OCI-M2 (cell line): ENCODE measurements around the gene SLC9A6.

Experiments used
- DNase-seq: peaks from one replicate; lab custom pipeline; 2025; ENCODE audit not compliant: unreplicated experiment; lab: John Stamatoyannopoulos, UW

Gene SLC9A6

DNA sequence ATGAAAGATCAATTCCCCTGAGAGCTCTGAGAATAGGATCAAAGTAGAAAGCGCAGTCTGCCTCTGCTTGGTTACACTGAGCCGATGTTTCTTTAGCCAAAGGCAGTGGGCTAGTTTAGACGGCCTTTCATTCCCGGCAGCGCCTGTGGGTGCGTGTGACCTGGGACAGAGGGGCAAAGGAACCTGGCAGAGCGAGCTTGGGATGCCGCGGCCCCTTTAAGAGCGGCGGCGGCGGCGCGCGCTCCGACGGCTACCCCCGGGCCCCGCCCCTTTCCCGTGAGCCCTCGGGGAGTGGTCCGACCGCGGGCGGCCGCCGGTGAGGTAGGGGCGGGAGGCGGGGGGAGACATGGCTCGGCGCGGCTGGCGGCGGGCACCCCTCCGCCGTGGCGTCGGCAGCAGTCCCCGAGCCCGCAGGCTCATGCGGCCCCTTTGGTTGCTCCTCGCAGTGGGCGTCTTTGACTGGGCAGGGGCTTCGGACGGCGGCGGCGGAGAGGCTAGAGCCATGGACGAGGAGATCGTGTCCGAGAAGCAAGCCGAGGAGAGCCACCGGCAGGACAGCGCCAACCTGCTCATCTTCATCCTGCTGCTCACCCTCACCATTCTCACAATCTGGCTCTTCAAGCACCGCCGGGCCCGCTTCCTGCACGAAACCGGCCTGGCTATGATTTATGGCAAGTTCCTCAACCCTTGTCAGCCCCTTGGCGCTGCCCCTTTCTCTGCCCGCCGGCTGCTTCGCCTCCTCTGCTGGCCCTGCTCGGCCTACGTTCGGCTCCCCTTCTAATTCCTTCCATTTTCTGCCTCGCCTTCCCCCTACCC is at the start of gene SLC9A6:
SLC9A6 (plus strand) TSS at position 279 of the 816 bp plus-strand sequence; CDS start at position 503, 224 bp downstream.
- no peak for DNase-seq

DNA sequence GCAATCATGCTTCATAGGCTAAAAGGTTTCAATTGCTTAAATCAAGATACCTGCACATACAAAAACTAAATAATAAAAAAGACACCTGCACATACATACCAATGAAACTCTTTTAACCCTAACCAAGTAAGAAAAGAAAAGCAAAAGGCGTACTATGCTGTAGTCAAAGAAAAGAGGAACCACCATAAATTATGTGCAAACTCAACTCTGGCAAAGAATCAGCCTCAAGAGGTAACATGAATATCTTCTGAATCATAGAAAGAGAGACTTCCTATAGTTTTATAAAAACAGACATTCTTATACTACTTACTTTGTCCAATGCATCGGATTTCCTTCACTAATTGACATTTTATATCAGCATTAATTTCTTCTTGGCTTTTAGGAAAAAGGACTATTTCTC is 40.7 kb upstream of the SLC9A6 start:
- DNase-seq, result no peak

DNA sequence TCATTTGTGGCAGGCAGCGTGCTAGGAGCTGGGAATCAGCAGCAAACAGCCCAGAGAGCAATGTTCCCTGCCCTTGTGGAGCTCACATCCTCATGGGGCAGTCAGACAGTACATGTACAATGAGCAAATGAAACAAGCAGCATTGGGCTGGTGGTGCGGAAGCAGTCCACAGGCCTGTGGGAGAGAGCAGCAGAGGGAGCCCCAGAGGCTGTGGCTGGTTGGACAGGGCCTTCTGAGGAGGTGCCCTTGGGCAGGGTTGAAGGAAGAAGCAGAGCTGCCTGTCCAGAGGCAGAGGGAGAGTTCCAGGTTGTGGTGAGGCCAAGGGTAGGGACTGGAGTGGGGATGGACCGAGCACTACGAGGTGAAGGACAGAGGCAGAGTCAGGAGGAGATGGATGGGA is 33.9 kb upstream of the SLC9A6 start:
- no peak for DNase-seq

DNA sequence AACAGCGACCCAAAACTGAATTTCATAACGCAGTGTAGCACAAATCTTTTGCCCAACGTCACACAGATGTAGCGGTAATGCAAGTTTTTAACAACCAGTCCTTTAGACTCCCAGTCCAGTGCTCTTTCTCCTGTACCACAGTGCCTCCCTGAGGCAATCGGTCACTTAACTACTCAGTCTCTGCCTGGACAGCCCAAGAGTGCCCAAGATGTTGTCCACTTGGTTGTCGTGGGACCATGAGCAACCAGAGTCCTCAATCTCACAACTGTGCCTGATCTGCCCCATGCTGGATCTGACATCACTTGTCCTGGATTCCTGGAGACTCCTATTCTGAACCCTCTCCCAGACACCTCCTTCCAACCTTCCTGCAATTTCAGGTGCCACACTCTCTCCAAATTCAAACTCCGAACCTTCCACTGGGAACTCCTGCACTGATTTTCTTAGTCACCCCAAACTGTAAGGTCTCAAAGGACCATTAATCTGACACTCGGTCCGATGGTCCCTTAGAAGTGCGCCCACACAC is 12.1 kb upstream of the SLC9A6 start:
- no peak for DNase-seq

DNA sequence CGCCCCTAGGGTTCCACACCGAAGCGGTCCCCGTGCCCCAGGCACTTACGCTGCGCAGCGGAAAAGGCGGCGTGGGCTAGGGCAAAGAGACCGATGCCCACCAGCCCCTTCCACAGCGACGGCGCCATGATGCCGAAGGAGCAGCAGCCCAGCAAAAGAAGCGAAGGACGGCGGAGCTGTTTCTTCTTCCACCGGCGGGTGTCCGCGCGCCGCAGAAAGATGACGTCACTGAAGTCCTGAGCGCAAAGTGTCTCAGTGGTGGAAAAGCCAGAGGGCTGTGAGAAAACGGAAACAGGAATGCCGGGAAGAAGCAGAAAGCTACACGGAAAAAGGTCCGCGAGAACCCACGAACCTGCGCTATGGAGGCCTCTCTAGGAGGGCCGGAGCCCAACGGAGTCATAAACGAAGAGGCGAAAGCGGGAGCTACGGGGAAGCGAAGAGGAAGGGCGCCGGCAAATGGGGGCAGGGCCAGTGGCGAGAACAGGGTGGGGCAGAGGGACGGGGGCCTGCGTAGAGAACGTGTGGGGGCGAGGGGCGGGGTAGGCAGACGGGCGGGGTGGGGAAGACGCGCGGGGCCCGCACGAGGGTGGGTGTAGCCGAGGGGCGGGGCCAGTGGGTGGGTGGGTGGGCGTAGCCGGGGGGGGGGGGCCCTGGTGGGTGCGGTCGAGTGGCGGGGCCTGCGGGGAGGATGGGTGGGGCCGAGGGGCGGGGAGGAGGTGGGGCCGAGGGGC is 11.5 kb upstream of the SLC9A6 start, which contains the start of gene MMGT1:
MMGT1 (minus strand) TSS at position 441 of the 731 bp plus-strand sequence; CDS start at position 128, 313 bp downstream.
- DNase-seq, result no peak

GRCh38 chrX:135974279-135974856 is 10.9 kb upstream of the SLC9A6 start:
- no peak for DNase-seq

- no peak for DNase-seq
Observed at GRCh38 chrX:135975421-135975820, 9.8 kb upstream of the SLC9A6 start.

DNA sequence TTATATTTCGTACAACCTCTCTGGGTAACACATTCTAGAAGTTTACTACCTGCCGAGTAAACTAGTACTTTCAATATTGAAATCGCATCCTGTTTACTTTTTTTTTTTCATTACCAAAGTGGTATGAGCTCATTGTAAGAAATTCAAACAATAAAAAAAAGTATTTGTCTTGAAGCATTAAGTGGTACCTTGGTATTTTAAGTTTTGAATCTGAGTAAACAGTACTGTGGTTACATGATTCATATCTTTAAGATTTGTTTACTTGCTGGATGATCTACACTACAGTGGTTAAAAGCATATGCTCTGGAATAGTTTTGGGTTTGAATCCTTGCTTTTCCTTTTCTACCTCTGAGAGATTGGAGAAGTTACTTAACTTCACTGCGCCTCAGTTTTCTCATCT is 7.6 kb upstream of the SLC9A6 start:
- no peak for DNase-seq

DNA sequence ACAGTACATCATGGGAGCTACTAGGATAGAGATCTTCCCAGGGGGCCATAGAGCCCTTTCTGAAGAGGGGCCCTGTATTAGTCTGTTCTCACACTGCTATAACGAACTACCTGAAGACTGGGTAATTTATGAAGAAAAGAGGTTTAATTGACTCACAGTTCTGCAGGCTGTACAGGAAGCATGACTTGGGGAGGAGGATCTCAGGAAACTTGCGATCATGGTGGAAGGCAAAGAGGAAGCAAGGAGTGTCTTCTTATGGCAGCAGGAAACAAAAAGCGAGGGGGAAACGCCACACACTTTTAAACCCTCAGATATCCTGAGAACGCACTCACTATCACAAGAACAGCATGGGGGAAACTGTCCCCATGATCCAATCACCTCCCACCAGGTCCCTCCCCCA is 4.2 kb upstream of the SLC9A6 start:
- no peak for DNase-seq

- DNase-seq, result no peak
Observed at GRCh38 chrX:135981668-135982067, 3.6 kb upstream of the SLC9A6 start.

DNA sequence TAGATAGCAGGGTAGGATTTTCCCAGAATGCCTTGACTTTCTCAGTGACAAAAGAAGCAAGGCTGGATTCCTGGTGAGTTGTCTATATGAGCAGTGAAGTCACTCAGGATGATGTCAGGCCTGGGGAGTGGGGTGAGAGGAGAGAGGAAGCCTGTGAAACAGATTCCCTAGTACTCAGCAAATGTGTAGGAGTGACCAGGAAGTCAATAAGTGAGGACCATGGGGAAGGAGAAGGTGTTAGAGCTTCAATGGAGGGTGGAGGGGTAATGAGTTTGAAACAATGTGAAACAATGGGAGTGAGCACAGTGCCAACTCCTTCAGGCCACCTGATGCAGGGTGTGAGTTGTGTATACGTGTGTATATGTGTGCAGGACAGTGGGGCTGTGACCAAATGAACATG is 2.4 kb upstream of the SLC9A6 start:
- DNase-seq, result no peak

GRCh38 chrX:135984256-135984655 is 979 bp upstream of the SLC9A6 start:
- no peak for DNase-seq

GRCh38 chrX:135984791-135985156 is 461 bp upstream of the SLC9A6 start:
- DNase-seq, result no peak

DNA sequence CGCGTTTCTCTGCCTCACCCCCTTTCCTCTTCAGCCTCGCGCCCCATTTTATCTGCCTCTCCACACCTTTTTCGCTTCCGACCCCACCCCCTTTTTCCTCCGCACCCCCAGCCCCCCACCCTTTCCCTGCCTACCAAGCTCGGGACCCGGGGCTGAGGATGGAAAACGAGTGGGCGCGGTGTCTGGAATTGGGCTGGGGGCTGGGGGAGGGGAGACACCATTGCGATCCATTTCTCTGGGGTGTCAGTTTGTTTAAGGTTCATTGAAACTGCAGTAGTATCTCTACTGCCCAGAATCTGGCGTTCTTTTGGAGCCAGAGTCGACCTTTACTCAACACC is 707 bp downstream of the SLC9A6 start:
- no peak for DNase-seq

DNA sequence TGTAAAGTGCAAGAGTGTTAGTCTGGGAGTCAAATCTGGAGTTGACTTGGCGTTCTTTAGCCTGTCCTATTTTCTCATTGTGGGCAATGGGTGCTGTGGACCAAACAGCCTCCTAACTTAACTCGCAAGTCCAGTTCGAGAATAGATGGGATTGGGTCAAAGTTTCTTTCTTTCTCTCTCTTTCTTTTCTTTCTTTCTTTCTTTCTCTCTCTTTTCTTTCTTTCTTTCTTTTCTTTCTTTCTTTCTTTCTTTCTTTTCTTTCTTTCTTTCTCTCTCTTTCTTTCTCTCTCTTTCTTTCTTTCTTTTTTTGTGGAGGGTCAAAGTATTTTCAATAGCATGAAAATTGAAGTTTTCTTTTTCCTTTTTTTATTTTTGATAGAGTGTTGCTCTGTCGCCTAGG is 3.0 kb downstream of the SLC9A6 start:
- DNase-seq, result no peak

DNA sequence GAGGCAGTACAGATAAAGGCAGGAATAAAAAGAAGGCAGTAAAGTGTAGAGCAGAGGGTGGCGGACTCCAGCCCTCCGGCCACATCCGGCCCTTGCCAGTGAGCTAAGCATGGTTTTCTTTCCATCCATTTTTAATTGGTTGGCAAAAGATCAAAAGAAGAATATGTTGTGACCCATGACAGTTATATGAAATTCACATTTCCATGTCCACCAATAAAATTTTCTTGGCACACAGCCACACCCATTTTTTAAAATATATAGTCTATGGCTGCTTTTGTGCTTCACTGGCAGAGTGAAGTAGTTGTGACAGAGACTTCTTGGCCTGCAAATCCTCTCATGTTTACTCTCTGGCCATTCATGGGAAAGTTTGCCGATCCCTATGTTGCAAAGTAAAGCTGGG is 29.8 kb downstream of the SLC9A6 start:
- no peak for DNase-seq

DNA sequence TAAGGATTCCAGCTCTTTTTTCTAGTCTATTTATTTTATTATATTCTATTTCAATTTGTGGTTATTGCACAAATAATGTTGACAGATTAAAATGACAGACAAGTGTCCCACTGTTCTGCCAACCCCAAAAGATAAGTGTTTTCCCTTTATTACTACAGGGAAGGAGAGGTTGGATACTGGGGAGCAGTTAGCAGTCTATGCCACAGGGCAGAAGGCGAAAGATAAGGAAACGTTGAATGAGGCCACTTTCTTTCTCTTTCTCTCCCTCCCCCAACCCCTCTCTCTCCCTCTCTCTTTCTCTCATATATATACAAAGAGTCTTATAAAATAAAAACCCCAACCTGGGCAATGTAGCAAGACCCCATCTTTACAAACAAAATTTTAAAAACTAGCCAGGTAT is 31.6 kb downstream of the SLC9A6 start:
- DNase-seq, result no peak

DNA sequence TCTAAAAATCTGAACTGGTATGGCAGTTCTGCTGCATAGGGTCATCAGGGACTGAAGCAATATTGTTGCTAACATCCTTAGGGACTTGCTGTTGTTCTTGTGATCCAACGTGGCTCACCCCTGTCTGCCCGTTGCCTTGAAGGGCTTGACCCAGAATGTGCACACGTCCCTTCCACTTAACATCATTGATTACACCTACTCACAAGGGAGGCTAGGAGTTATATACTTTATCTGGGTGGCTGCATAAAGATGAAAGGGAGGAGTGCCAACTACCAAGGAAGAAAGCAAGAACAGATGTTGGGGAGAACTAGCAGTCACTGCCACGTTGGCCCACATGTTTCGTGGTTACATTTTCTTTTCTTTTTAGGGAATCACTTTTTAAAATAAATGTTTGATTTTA is 34.0 kb downstream of the SLC9A6 start:
- DNase-seq, result no peak

DNA sequence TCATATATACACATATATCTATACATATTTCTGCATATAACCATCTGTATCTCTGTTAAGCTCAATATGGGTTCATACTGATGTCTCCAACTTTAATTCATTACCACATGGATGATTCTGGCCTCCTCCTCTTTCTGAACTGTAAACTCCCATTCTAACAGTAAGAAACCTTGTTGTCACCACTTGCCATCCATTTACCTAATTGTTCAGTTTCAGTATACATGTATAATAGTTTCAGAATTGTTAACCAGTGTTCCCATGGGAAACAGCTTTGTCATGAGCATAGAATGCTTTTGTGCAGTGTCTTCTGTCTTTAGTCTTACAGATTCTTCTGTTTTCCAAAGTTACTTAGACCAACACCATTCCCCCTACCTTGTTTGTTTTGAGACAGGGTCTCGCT is 35.9 kb downstream of the SLC9A6 start:
- DNase-seq, result no peak

- no peak for DNase-seq
Observed at GRCh38 chrX:136021903-136022302, 36.7 kb downstream of the SLC9A6 start.

GRCh38 chrX:136025091-136025490 is 39.9 kb downstream of the SLC9A6 start:
- DNase-seq, result no peak
